ENCODE data around the gene MACROD1.
"Not testable (repeated sequence)": the region's sequence is repeated elsewhere in the genome, so short reads cannot be mapped to it uniquely, and the experiment has no call there.

MACROD1 gene

GRCh38 chr11:64185175-64185692, 19.3 kb upstream of the MACROD1 start:
- no peak for DNase-seq

DNA sequence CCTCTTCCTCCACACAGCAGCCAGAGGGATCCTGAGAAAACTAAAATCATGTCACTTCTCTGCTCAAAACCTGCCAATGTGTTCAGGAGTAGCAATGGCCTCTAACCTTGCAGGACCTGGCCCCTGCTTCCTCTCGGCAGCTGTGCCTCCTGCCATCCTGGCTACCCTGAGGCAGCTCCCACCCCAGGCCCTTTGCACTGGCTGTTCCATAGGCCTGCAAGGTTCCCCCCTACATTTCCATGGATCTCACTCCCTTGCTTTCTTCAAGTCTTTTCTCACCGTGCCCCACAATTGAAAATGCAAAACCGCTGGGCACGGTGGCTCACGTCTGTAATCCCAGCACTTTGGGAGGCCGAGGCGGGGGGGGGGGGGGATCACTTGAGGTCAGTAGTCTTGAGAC, 18.0 kb upstream of the MACROD1 start:
- DNase-seq = no peak

GRCh38 chr11:64181506-64182411, 15.8 kb upstream of the MACROD1 start:
- no peak for DNase-seq

DNA sequence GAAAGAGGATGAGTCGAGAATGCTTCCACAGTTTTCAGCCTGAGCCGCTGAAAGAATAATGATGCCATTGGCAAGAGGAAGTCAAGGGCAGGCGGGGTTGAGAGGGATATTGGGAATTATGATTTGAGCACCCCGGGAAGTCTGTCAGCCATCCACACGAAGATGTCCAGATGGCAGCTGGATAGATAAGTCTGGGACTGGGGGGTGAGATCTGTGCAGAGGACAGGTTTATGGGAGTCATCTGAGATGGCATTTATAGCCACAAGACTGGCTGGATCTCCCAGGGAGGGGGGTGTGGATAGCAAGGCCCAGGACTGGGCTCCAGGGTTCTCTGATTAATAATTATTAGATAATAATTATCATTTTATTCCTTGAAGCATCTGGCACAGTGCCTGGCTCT, 15.0 kb upstream of the MACROD1 start:
- no peak for DNase-seq

GRCh38 chr11:64178951-64179639, 13.2 kb upstream of the MACROD1 start:
- DNase-seq = no peak

- no peak for DNase-seq
Observed at GRCh38 chr11:64178203-64178602, 12.3 kb upstream of the MACROD1 start.

DNA sequence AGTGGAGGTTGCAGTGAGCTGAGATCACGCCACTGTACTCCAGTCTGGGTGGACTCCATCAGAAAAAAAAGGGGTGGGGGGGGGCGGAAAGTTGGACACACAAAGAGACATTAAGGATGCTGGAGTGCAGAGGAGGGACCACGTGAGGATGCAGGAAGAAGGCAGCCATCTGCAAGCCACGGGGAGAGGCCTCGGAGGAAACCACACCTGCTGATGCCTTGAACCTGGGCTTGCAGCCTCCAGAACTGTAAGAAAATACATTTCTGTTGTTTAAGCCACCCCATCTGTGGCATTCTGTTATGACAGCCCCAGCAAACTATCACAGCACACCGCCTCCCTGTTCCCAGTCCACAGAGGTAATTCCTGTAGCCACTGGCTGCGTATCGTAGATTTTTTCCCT, 10.8 kb upstream of the MACROD1 start:
- DNase-seq = no peak

- no peak for DNase-seq
Observed at GRCh38 chr11:64173616-64174355, 7.9 kb upstream of the MACROD1 start.

GRCh38 chr11:64170419-64170818, 4.5 kb upstream of the MACROD1 start:
- DNase-seq = no peak

DNA sequence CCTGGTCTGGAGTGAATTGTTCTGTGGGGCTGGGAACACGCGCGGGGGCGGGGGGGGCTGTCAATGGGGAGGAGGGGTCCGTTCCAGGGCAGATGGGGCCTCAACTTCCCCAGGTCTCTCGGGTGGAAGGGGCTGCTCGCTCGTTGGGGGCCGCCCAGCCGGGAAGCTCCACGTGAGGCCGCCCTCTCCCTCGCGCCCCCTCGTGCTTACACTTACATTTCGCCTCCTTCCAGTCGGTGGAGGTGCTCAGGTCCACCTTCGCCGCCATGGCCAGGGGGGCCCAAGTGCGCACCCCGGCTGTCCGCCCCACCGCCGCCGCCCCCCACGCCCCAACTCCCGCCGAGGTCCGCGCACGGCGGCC, 452 bp downstream of the MACROD1 start:
- no peak for DNase-seq

DNA sequence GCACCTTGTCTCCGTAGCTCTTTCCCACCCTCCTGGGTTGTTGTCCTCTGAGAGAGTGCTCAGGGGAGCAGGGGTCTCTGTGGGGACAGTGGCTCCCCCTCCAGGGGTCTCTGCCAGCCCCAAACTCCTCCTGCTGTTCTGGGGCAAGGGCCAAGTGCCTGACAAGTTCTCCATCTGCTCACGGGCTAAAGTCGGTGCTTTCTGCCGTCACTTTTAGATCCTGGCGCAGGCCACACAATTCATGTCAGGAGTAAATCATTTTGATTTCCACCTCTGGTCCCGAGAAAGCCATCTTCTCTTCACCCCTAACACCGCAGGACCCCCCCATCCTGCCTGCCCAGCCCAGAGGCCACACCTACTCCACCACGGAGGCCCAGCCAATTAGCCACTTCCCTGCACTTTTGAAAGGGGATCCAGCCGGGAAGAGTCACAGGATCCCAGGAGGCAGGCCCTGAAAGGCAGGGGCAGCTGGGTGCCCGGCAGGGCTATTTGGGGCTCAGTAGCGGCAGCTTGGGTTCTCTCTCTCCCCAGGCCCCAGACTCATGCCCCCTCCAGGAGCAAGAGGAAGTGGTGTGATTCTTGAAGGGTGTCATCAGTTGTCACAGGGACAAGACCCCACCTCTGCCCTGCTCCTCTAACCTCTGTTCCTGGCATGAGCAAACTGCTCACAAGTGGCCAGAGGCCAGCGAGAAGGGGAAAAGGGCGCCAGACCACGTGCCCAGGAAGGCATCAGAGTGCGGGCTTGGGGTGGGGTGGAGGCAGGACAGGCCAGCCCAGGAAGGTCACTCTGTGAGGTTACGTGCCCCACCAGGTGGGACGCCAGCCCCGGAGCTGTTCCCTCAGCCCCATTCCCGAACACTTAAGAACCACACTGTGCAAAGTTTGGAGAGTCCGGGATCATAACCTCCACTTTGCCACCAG, 1.3 kb downstream of the MACROD1 start:
- DNase-seq = no peak

DNA sequence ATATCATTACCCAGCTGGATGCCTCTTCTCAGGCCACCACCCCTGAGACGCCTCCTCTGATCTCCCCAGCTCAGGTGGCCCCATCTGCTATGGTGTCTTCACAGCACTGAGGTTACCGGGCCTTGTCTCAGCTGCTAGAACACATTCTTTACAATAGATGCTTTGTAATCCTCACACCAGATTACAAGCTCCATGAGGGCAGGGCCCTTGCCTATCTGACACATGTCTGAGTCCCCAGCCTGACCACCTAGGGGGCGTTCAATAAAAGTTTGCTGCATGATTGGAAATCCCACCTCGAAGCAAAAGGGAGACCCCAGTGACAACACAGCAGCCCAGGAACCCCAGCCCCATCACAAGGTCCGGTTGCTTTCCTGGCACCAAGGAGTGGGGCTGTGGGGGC, 2.0 kb downstream of the MACROD1 start:
- DNase-seq = no peak

DNA sequence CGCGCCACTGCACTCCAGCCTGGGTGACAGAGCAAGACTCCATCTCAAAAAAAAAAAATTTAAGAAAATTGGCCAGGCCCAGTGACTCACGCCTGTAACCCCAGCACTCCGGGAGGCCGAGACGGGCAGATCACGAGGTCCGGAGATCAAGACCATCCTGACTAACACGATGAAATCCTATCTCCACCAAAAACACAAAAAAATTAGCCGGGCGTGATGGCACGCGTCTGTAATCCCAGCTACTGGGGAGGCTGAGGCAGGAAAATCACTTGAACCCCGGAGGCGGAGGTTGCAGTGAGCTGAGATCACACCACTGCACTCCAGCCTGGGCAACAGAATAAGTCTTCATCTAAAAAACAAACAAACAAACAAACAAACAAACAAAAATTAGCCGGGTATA, 3.1 kb downstream of the MACROD1 start:
- not testable (repeated sequence) for DNase-seq

GRCh38 chr11:64161037-64161436, 4.9 kb downstream of the MACROD1 start:
- DNase-seq = no peak

DNA sequence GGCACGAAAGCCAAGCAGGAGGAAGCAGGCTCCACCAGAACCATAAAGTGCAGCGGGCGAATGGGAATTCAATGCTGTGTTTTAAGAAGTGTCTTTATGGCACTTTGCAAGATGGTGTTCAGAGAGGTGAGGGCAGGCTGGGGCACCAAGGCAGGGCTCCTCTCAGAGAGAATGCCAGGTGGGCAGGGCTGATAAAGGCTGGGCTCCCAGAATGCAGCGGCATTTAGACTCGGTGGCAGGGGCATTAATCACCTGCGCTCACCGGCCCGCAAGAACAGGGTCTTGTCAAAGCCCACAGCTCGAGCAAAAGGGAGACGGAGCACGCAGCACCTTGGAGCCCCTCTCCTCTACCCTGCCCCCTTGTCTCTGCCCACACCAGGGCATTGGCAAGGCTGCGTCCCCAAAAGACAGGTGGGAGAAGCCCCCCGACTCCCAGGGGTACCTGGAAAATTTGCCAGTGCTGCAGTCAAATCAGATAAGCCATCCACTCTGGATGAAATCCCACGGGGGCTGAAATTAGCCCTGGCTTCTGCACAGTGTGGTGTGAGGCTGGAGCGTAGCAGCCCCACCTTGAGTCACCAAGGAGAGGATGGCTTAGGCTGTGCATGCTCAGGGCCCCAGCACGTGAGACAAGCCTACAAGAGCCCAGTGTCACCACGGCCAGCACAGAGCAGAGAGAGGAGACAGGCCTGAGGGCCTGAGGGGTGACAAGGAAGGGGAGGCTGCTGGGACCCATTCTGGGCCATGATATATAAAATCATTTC, 8.1 kb downstream of the MACROD1 start:
- no peak for DNase-seq

DNA sequence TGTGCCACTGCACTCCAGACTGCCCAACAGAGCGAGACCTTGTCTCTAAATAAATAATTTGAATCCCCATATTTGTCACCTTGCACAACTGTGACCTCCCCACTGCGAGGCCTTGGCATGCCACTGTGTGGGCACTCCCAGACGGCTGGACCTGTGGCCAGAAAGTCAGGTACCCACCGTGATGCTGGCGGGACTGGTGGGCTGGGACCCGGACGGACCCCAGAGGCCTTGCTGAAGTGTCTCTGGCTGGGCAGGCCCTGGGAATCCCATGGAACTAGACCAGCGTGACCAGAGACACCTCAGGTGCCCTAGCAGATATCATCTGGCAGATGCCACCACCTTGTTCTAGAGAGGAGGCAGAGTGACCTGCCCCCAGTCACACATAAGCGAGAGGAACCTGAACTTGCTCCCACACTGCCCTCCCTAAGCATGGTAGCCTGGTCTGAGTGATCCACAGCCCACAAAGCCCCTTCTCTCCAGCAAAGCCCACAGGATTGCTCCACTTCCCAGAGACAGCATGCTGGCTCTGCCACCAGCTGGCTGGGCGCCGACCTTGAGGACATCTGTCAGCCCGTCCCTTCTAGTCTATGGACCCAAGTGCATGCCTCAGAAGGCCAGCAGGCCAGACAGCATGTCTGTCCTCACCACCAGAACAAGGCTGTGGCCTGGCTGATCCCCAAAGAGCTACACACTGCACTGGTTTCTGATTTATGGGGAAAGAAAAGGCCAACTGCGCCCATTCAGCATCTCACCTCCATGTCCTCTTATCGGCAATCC, 9.5 kb downstream of the MACROD1 start:
- no peak for DNase-seq

DNA sequence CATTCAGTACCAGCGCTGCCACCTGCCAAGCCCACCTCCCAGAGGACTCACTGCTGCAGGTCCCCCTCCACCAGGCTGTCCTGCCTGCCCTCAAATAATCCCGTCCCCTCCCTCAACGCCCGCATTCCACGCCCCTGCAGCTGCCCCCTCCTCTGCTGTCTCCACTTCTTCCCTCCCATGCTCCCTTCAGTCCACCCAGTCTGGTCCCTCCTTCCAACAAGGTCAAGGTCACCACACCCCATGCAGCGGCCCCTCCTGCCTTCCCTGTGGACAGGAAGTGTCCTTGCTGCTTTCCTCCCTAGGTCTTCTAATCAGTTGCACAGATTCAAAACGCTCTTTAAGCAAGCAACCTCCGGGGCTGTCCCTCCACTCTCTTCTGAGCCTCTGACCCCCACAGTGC, 12.1 kb downstream of the MACROD1 start:
- no peak for DNase-seq

DNA sequence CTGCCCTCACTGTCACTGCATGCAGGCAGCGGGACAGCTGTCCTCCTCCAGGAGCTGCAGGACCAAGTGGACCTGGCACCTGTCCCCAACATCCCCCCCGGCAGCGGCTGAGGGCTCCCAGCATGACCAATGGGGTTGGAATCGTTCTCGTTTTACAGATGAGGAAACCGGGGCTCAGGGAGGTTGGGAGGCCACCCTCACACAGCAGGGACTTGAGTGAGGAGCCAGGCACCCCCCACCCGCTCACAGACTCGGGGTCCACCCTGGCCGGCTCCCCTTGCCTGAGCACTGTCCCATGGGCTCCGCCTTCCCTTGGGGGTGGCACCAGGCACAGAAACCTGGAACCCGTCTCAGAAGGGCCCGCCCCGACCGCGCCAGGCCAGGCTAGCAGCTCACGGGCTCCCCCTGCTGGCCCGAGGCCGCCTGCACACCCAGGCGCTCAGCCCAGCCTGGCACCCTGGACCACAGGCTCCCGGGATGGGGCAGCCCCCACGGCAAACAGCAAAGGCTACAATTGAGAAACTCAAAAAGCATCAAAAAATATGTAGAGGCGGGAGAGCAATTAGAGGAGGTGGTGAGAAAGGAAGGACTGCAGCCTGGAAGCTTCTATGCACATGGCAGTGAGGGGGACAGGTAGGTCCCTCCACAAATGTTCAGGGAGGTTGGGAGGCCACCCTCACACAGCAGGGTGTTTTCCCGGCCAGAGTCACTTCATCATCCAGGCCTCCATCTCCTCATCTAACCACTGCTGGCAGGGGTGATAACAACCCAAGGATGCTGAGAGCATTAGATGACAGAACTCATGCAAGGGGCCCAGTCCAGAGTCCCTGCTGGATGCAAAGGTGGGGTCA, 12.8 kb downstream of the MACROD1 start:
- no peak for DNase-seq

GRCh38 chr11:64151337-64151736, 14.6 kb downstream of the MACROD1 start:
- no peak for DNase-seq

Measured in cortex of kidney (tissue), 1 donor.